GM13976 (cell line): Measurements from ENCODE around the gene PFN1.

Source experiments
- DNase-seq: peaks from one replicate; pipeline ENCODE4 v3.0.0; 2012; ENCODE audit warnings: low spot score
- CTCF ChIP-seq: IDR thresholded peaks from 2 replicates; pipeline ENCODE4 v1.5.1; 2012; ENCODE audit warnings: borderline replicate concordance, mild to moderate bottlenecking; ENCODE audit not compliant: insufficient read depth; ENCODE audit errors: extremely low read depth, missing control alignments, control extremely low read depth
- in situ Hi-C: fragments of 300-500 bp; cut with MboI; formaldehyde crosslinking; loops from one replicate; pipeline ENCODE4 v1.12.0; 2022; ENCODE audit warnings: low sequenced_read_pairs, mixed read lengths, inconsistent platforms; ENCODE audit not compliant: unreplicated experiment

Gene PFN1

GRCh38 chr17:4986403-4986802, 38.1 kb upstream of the PFN1 start:
- in situ Hi-C loops, result no loop called here
- no peak for DNase-seq
- TF ChIP-seq CTCF, result no peak

- in situ Hi-C loops, result no loop called here
These were observed 34.0 kb upstream of the PFN1 start for GRCh38 chr17:4982305-4982704.

DNA sequence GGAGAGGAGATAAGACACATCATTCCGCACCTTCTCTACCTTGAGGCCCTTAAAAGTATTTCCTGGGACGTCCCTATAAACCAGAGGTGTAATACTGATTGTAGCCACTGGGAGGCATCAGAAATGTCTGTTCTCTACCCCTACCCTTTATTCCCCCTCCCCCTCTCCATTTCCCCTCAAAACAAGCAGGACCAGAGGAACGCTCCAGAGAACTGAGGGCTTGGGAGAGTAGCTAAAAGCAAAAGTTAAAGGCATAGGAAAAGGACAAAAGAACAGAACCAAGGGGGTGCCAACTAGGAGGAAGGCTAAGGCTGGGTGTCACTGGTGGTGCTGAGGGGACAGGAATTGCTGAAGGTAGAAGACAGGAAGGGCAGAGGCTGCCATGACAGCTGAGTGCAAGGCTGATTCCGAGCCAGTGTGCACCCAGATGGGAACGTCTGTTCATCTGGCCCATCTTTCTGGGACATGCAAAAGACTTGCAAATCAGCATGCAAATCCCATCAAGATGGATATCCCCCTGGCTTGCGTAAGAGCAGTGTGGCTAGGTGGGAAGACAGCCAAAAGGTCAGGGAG, 32.4 kb upstream of the PFN1 start:
- peak; percentile 32 for TF ChIP-seq CTCF
- in situ Hi-C loops, result no loop called here
- peak; percentile 77 for DNase-seq

More at GRCh38 chr17:4982305-4982704, 34.0 kb upstream of the PFN1 start:
- TF ChIP-seq CTCF, result no peak
- DNase-seq, result no peak

DNA sequence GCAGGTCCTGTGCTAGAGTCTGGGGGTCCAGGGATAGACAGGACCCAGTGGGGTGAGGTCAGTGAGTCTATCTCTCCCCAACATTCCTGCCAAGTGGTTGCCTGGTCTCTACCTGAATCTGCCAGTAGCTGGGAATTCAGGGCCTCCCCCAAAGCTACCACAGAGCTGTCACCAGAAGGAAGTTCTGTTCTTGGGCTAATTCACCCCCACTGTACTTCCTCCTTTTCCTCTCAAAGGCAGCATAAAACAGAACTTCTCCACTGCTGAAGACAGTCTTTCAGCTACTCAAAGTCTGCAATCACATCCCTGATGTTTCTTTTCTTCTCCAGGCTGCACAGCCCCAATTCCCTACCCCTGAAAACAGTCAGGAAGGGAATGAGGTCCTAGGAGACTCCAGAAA, 30.4 kb upstream of the PFN1 start:
- TF ChIP-seq CTCF, result no peak
- in situ Hi-C loops, result loop anchor here (10.0 kb wide), 1 partner anchor 86 kb away; no protein-coding TSS in a partner anchor
- DNase-seq, result no peak

DNA sequence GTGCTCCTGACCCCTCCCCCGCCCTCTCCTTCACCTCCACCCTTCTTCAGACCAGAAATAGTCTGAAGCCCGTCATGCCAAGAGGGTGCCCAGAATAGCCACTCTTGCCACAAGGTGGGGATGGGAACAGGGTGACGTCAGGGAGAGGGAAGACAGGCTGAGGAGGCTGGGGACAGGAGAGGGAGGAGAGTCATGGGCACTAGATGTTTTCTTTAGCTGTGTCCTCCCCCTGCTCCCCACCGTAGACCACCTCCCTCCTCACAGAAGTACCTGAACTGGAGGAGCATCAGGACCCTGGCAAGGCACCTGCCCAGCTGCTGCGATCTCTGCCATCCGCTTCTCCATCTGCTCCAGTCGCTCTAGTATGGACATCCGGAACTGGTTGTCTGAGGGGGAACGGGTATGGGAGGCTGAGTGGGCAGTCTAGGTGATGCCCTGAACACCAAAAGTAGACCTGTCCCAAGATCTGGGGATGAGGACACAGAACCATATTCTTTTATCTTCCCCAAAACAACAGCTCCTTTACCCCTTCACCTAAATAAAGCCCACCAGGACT, 25.9 kb upstream of the PFN1 start:
- in situ Hi-C loops, result loop anchor here (10.0 kb wide), 1 partner anchor 91 kb away; no protein-coding TSS in a partner anchor
- DNase-seq, result no peak
- no peak for TF ChIP-seq CTCF

DNA sequence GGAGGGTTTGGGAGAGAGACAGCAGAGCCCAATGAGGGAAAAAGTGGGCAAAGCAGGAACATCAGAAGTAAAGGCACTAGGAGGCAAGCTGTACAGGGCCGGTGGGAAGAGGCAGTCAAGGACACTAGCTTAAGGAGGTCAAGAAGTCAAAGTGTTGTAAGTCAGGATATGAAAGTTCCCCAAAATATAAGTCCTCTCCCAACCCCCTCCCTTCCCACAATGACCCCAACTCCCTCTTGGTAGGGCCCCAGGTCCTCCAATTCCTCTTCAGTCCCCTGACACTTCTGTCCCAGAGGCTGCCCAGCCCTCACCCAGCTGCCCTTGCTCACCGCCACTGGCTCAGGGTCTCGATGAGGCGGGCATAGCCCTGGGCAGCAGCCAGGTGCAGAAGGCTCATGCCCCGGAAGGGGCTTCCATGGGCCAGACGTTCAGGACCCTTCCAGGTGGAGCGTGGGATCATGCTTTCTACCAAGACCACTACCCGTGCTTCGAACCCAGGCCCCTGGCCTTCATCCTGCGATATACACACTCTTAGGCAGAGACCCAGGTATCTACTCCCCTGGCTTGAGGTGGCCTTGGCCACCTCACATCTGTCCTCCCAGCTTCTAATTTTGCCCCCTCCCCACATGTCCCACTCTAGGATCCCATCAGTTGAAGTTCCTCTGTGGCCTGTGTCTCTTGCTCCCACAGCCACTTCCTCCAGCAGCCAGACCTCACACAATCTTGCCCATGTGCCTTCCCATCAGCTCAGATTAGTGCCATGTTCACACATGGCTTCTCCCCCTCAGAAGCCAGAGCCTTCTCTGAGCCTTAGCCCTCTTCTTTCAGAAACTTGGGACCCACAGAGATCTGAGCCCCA, 25.2 kb upstream of the PFN1 start:
- no peak for DNase-seq
- in situ Hi-C loops, result loop anchor here (10.0 kb wide), 1 partner anchor 91 kb away; no protein-coding TSS in a partner anchor
- TF ChIP-seq CTCF, result no peak
